ENCODE data around the gene PTPRCAP.

The PTPRCAP gene

DNA sequence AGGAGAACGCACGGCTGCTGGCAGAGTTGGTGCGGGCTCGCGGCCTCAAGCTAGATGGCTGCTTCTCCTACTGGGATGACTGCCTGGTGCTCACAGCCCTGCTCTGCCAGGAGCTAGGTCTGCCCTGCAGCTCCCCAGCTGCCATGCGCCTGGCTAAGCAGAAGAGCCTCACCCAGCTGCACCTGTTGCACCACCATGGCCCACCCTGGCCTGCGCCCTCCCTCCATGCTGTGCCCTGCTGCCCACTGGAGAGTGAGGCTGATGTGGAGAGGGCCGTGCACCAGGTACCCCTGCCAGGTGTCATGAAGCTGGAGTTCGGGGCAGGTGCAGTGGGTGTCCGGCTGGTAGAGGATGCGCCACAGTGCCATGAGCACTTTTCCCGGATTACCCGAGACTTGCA, 14.0 kb downstream of the PTPRCAP start:
- peaks cover 19% of the 10 kb centered on the region for H3K27me3 ChIP-seq (ENCODE audit: control insufficient read depth, insufficient read depth, low read length, poor library complexity, severe bottlenecking)
- H3K9me3 ChIP-seq (ENCODE audit: control insufficient read depth, low read length), result no peaks in the 10 kb centered on the region
- no peak overlapping the region for H3K4me3 ChIP-seq (ENCODE audit: insufficient read depth, low read depth, low read length)
- H3K4me1 ChIP-seq (ENCODE audit: control insufficient read depth, insufficient read depth, low read length), result peaks cover 5% of the 10 kb centered on the region
- H3K27ac ChIP-seq (ENCODE audit: insufficient read depth, low read depth, low read length, poor library complexity, severe bottlenecking), result no peak overlapping the region
- 96% methylated on average over 13 of the region's 13 CpGs for WGBS, 2 experiments
- no peaks in the 10 kb centered on the region for H3K36me3 ChIP-seq (ENCODE audit: control insufficient read depth, insufficient read depth, low read length)

DNA sequence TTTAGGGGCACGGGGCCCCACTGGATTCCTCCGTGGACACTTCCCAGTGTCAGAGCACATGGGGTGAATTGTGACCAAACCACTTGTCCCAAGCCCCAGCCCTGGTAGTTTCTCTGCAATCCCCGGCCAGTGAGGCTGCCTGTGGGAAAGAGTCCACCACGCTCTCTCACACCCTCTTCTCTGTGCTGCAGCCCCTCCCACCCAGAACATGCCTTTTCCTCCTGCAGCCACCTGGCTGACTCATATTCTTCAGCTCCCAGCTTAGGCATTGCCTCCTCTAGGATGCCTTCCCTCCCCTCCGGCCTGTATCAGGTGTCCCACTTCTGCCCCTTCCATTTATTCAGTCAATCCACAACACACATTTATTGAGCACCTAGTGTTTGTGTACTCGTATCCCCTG, 14.6 kb downstream of the PTPRCAP start:
- Histone ChIP-seq H3K27ac (ENCODE audit: insufficient read depth, low read depth, low read length, poor library complexity, severe bottlenecking) (no peak overlapping the region), H3K9me3 (ENCODE audit: control insufficient read depth, low read length) (no peaks in the 10 kb centered on the region), H3K27me3 (ENCODE audit: control insufficient read depth, insufficient read depth, low read length, poor library complexity, severe bottlenecking) (peaks cover 20% of the 10 kb centered on the region), H3K4me1 (ENCODE audit: control insufficient read depth, insufficient read depth, low read length) (peaks cover 5% of the 10 kb centered on the region), H3K36me3 (ENCODE audit: control insufficient read depth, insufficient read depth, low read length) (no peaks in the 10 kb centered on the region), H3K4me3 (ENCODE audit: insufficient read depth, low read depth, low read length) (no peak overlapping the region)
- WGBS, 2 experiments, result 74 to 81% methylated on average over 6 of the region's 6 CpGs

GRCh38 chr11:67421430-67422031, 16.0 kb downstream of the PTPRCAP start:
- Histone ChIP-seq H3K4me3 (ENCODE audit: insufficient read depth, low read depth, low read length) (no peak overlapping the region), H3K27me3 (ENCODE audit: control insufficient read depth, insufficient read depth, low read length, poor library complexity, severe bottlenecking) (peaks cover 23% of the 10 kb centered on the region), H3K9me3 (ENCODE audit: control insufficient read depth, low read length) (no peaks in the 10 kb centered on the region), H3K36me3 (ENCODE audit: control insufficient read depth, insufficient read depth, low read length) (no peaks in the 10 kb centered on the region), H3K4me1 (ENCODE audit: control insufficient read depth, insufficient read depth, low read length) (peaks cover 5% of the 10 kb centered on the region), H3K27ac (ENCODE audit: insufficient read depth, low read depth, low read length, poor library complexity, severe bottlenecking) (no peak overlapping the region)
- 78% methylated on average over 22 of the region's 22 CpGs for WGBS, 2 experiments

DNA sequence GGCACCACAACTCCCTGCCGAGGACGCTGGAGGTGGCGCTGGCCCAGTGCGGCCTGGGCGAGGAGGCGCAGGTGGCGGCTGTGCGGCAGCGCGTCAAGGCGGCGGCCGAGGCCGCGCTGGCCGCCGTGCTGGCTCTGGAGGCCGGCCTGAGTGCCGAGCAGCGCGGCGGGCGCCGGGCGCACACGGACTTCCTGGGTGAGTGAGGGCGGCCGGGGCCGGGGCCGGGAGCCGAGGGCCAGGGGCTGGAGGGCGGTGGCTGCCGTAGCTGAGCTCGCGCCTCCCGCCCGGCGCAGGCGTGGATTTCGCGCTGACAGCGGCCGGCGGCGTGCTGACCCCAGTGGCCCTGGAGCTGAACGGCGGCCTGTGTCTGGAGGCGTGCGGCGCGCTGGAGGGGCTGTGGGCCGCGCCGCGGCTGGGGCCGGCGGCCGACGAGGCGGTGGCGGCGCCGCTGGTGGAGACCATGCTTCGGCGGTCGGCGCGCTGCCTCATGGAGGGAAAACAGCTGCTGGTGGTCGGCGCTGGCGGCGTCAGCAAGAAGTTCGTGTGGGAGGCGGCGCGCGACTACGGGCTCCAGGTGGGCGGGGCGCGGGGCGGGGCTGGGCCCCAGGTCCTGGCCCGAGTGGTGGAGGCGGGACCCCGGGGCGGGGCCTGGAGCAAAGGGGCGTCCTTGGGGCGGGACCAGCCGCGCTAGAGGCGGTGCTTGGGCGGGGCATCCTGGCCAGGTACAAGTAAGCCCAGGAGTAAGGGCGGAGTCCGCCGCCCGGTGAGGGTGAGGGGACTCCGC, 16.6 kb downstream of the PTPRCAP start:
- no peaks in the 10 kb centered on the region for H3K36me3 ChIP-seq (ENCODE audit: control insufficient read depth, insufficient read depth, low read length)
- H3K4me3 ChIP-seq (ENCODE audit: insufficient read depth, low read depth, low read length), result peak overlapping the region; percentile 43
- peaks cover 5% of the 10 kb centered on the region for H3K4me1 ChIP-seq (ENCODE audit: control insufficient read depth, insufficient read depth, low read length)
- H3K9me3 ChIP-seq (ENCODE audit: control insufficient read depth, low read length), result no peaks in the 10 kb centered on the region
- WGBS, 2 experiments, result 1% methylated on average over 97 of the region's 97 CpGs
- H3K27ac ChIP-seq (ENCODE audit: insufficient read depth, low read depth, low read length, poor library complexity, severe bottlenecking), result no peak overlapping the region
- H3K27me3 ChIP-seq (ENCODE audit: control insufficient read depth, insufficient read depth, low read length, poor library complexity, severe bottlenecking), result peaks cover 30% of the 10 kb centered on the region

- Histone ChIP-seq H3K27me3 (ENCODE audit: control insufficient read depth, insufficient read depth, low read length, poor library complexity, severe bottlenecking) (peaks cover 36% of the 10 kb centered on the region), H3K4me3 (ENCODE audit: insufficient read depth, low read depth, low read length) (peak overlapping the region; percentile 43), H3K9me3 (ENCODE audit: control insufficient read depth, low read length) (no peaks in the 10 kb centered on the region), H3K36me3 (ENCODE audit: control insufficient read depth, insufficient read depth, low read length) (no peaks in the 10 kb centered on the region), H3K27ac (ENCODE audit: insufficient read depth, low read depth, low read length, poor library complexity, severe bottlenecking) (no peak overlapping the region), H3K4me1 (ENCODE audit: control insufficient read depth, insufficient read depth, low read length) (peaks cover 5% of the 10 kb centered on the region)
- WGBS, 2 experiments, result 44 to 45% methylated on average over 15 of the region's 15 CpGs
Observed at GRCh38 chr11:67420147-67420645, 17.3 kb downstream of the PTPRCAP start.

GRCh38 chr11:67419325-67420049, 18.0 kb downstream of the PTPRCAP start:
- no peak overlapping the region for H3K27ac ChIP-seq (ENCODE audit: insufficient read depth, low read depth, low read length, poor library complexity, severe bottlenecking)
- 94 to 96% methylated on average over 21 of the region's 21 CpGs for WGBS, 2 experiments
- H3K4me1 ChIP-seq (ENCODE audit: control insufficient read depth, insufficient read depth, low read length), result peaks cover 5% of the 10 kb centered on the region
- H3K9me3 ChIP-seq (ENCODE audit: control insufficient read depth, low read length), result no peaks in the 10 kb centered on the region
- peaks cover 44% of the 10 kb centered on the region for H3K27me3 ChIP-seq (ENCODE audit: control insufficient read depth, insufficient read depth, low read length, poor library complexity, severe bottlenecking)
- no peak overlapping the region for H3K4me3 ChIP-seq (ENCODE audit: insufficient read depth, low read depth, low read length)
- H3K36me3 ChIP-seq (ENCODE audit: control insufficient read depth, insufficient read depth, low read length), result no peaks in the 10 kb centered on the region

- H3K4me3 ChIP-seq (ENCODE audit: insufficient read depth, low read depth, low read length), result no peak overlapping the region
- H3K4me1 ChIP-seq (ENCODE audit: control insufficient read depth, insufficient read depth, low read length), result peaks cover 5% of the 10 kb centered on the region
- H3K27me3 ChIP-seq (ENCODE audit: control insufficient read depth, insufficient read depth, low read length, poor library complexity, severe bottlenecking), result peaks cover 50% of the 10 kb centered on the region
- WGBS, 2 experiments, result 92% methylated on average over 26 of the region's 26 CpGs
- no peaks in the 10 kb centered on the region for H3K36me3 ChIP-seq (ENCODE audit: control insufficient read depth, insufficient read depth, low read length)
- no peaks in the 10 kb centered on the region for H3K9me3 ChIP-seq (ENCODE audit: control insufficient read depth, low read length)
- no peak overlapping the region for H3K27ac ChIP-seq (ENCODE audit: insufficient read depth, low read depth, low read length, poor library complexity, severe bottlenecking)
Observed at GRCh38 chr11:67418476-67419281, 18.8 kb downstream of the PTPRCAP start.

DNA sequence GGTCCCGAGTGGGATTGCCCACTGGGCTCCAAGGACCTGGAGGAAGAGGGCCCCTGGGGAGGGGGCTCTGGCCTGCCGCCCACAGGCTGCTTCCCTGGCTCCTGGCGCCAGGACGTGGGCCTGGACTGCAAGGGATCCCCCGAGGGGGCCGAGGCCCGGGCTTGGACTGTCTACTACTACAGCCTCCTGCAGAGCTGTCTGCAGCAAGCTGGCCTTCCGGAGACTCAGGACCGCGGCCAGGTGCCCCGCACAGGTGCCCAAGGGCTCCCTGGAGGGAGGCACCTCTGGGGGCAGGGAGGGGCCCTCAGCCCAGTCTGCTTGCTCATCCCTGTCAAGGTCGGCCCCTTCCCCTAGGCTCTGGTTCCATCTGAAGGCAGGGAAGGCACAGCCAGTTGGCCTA, 20.1 kb downstream of the PTPRCAP start:
- Histone ChIP-seq H3K4me1 (ENCODE audit: control insufficient read depth, insufficient read depth, low read length) (peaks cover 5% of the 10 kb centered on the region), H3K27ac (ENCODE audit: insufficient read depth, low read depth, low read length, poor library complexity, severe bottlenecking) (no peak overlapping the region), H3K4me3 (ENCODE audit: insufficient read depth, low read depth, low read length) (no peak overlapping the region), H3K9me3 (ENCODE audit: control insufficient read depth, low read length) (no peaks in the 10 kb centered on the region), H3K36me3 (ENCODE audit: control insufficient read depth, insufficient read depth, low read length) (no peaks in the 10 kb centered on the region), H3K27me3 (ENCODE audit: control insufficient read depth, insufficient read depth, low read length, poor library complexity, severe bottlenecking) (peaks cover 52% of the 10 kb centered on the region)
- WGBS, 2 experiments, result 85 to 88% methylated on average over 12 of the region's 12 CpGs

- peaks cover 7% of the 10 kb centered on the region for H3K4me1 ChIP-seq (ENCODE audit: control insufficient read depth, insufficient read depth, low read length)
Observed at GRCh38 chr11:67416416-67417335, 20.8 kb downstream of the PTPRCAP start.

More at GRCh38 chr11:67416416-67417335, 20.8 kb downstream of the PTPRCAP start:
- H3K4me3 ChIP-seq (ENCODE audit: insufficient read depth, low read depth, low read length), result no peak overlapping the region
- H3K36me3 ChIP-seq (ENCODE audit: control insufficient read depth, insufficient read depth, low read length), result no peaks in the 10 kb centered on the region
- WGBS, 2 experiments, result 74 to 81% methylated on average over 21 of the region's 21 CpGs
- H3K27ac ChIP-seq (ENCODE audit: insufficient read depth, low read depth, low read length, poor library complexity, severe bottlenecking), result no peak overlapping the region
- peaks cover 56% of the 10 kb centered on the region for H3K27me3 ChIP-seq (ENCODE audit: control insufficient read depth, insufficient read depth, low read length, poor library complexity, severe bottlenecking)
- H3K9me3 ChIP-seq (ENCODE audit: control insufficient read depth, low read length), result no peaks in the 10 kb centered on the region
